Measurements from ENCODE around the gene KCTD21.

The KCTD21 gene

DNA sequence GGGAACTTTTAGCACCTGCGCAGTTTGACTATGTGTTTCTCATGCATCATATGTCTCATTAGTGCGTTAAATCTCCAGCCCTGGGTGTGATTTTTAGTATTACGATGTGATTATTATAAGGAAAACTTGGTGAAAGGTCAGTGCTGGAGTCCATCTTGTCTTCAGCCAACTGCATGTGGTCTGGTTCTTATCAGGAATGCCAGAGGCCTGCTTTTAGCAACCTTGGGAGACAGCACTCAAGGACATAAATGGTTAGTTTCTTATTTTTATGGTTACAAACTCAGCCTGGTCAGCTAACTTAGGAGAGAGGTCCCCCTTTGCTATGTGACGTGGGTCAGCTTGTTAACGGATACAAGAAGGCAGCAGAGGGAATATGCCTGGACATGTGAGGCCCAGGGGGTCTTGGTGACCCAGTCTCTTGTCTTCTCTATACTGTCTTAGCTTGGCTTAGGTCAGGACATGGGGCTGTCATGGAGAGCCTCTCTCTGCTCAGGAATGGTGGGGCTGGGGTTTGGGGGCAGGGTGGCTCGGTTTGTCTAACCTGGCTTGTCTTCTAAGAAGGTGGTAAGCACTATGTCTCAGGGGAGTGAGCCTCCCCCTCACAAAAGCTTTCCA lies 21.5 kb downstream of the KCTD21 start:
- Histone ChIP-seq H3F3A (ENCODE audit: insufficient read depth, low read length) (no peaks in the 10 kb centered on the region), H4K20me1 (ENCODE audit: insufficient read depth, low read length) (no peaks in the 10 kb centered on the region), H3K9me2 (ENCODE audit: low read depth, low read length) (no peaks in the 10 kb centered on the region), H3K4me3 (ENCODE audit: low read depth, low read length, poor library complexity, severe bottlenecking) (no peak overlapping the region), H3K79me2 (ENCODE audit: insufficient read depth, low read length) (no peaks in the 10 kb centered on the region), H3K9me3 (ENCODE audit: low read length) (no peaks in the 10 kb centered on the region), H3K36me3 (ENCODE audit: insufficient read depth, low read length) (no peaks in the 10 kb centered on the region), H3K4me2 (ENCODE audit: low read length) (no peak overlapping the region), H2AFZ (ENCODE audit: low read length) (no peak overlapping the region), H3K27me3 (ENCODE audit: insufficient read depth, low read length) (no peaks in the 10 kb centered on the region), H3K27ac (ENCODE audit: low read depth, low read length, poor library complexity, severe bottlenecking) (no peak overlapping the region), H3K9ac (ENCODE audit: low read length) (no peak overlapping the region), H3K4me1 (ENCODE audit: insufficient read depth, low read length, severe bottlenecking) (no peaks in the 10 kb centered on the region)
- TF ChIP-seq EZH2 (IDR thresholded peaks at IDR 0.05; ENCODE audit: borderline replicate concordance, low read length) (no peak), CTCF (IDR thresholded peaks at IDR 0.05; ENCODE audit: low read length) (no peak)

GRCh38 chr11:78164471-78164870 lies 24.0 kb downstream of the KCTD21 start:
- Histone ChIP-seq H3K9me3 (ENCODE audit: low read length) (no peaks in the 10 kb centered on the region), H3K4me1 (ENCODE audit: insufficient read depth, low read length, severe bottlenecking) (no peaks in the 10 kb centered on the region), H3K27ac (ENCODE audit: low read depth, low read length, poor library complexity, severe bottlenecking) (no peak overlapping the region), H2AFZ (ENCODE audit: low read length) (no peak overlapping the region), H4K20me1 (ENCODE audit: insufficient read depth, low read length) (no peaks in the 10 kb centered on the region), H3K4me3 (ENCODE audit: low read depth, low read length, poor library complexity, severe bottlenecking) (no peak overlapping the region), H3K9me2 (ENCODE audit: low read depth, low read length) (no peaks in the 10 kb centered on the region), H3K4me2 (ENCODE audit: low read length) (no peak overlapping the region), H3K27me3 (ENCODE audit: insufficient read depth, low read length) (no peaks in the 10 kb centered on the region), H3F3A (ENCODE audit: insufficient read depth, low read length) (no peaks in the 10 kb centered on the region), H3K79me2 (ENCODE audit: insufficient read depth, low read length) (no peaks in the 10 kb centered on the region), H3K36me3 (ENCODE audit: insufficient read depth, low read length) (no peaks in the 10 kb centered on the region), H3K9ac (ENCODE audit: low read length) (no peak overlapping the region)
- TF ChIP-seq EZH2 (IDR thresholded peaks at IDR 0.05; ENCODE audit: borderline replicate concordance, low read length) = no peak
- TF ChIP-seq CTCF (IDR thresholded peaks at IDR 0.05; ENCODE audit: low read length) = no peak

DNA sequence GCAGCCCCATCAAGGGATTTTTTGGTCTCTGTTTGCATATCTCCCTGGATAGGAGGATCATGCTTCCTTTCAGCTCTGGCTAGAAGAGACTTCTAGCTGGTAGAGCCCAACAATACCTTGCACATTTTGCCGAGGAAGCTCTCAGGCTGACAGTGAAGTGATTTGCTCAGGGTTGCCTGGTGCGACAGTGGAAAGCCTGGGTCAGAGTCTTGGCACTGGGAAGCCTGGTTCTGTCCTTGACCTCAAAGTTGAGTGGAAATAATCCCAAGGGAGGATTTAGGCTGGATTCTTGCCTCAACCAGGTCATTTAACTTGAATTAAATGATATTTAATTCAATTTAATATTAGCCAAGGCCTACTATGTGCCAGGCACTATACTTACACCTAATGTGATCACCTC lies 24.6 kb downstream of the KCTD21 start:
- Histone ChIP-seq H3K4me2 (ENCODE audit: low read length) (no peak overlapping the region), H3K9me3 (ENCODE audit: low read length) (no peaks in the 10 kb centered on the region), H3K4me1 (ENCODE audit: insufficient read depth, low read length, severe bottlenecking) (no peaks in the 10 kb centered on the region), H4K20me1 (ENCODE audit: insufficient read depth, low read length) (no peaks in the 10 kb centered on the region), H3K27me3 (ENCODE audit: insufficient read depth, low read length) (no peaks in the 10 kb centered on the region), H3K4me3 (ENCODE audit: low read depth, low read length, poor library complexity, severe bottlenecking) (no peak overlapping the region), H2AFZ (ENCODE audit: low read length) (no peak overlapping the region), H3K79me2 (ENCODE audit: insufficient read depth, low read length) (no peaks in the 10 kb centered on the region), H3K9ac (ENCODE audit: low read length) (no peak overlapping the region), H3K9me2 (ENCODE audit: low read depth, low read length) (no peaks in the 10 kb centered on the region), H3K27ac (ENCODE audit: low read depth, low read length, poor library complexity, severe bottlenecking) (no peak overlapping the region), H3F3A (ENCODE audit: insufficient read depth, low read length) (no peaks in the 10 kb centered on the region), H3K36me3 (ENCODE audit: insufficient read depth, low read length) (no peaks in the 10 kb centered on the region)
- TF ChIP-seq CTCF (IDR thresholded peaks at IDR 0.05; ENCODE audit: low read length) (no peak), EZH2 (IDR thresholded peaks at IDR 0.05; ENCODE audit: borderline replicate concordance, low read length) (no peak)

All from OCI-LY1 (cell line).